NCI-H2196 (cell line): ENCODE data around the gene KRTAP5-2.
"Not testable (repeated sequence)": the region's sequence is repeated elsewhere in the genome, so short reads cannot be mapped to it uniquely, and the experiment has no call there.

Experiments
- DNase-seq: peaks from one replicate; lab custom pipeline; 2025; ENCODE audit not compliant: unreplicated experiment; lab: John Stamatoyannopoulos, UW

KRTAP5-2 gene

GRCh38 chr11:1592628-1593027 lies 5.5 kb downstream of the KRTAP5-2 start:
- no peak for DNase-seq

- no peak for DNase-seq
These were observed 8.1 kb downstream of the KRTAP5-2 start for GRCh38 chr11:1589996-1590395.

- not testable (repeated sequence) for DNase-seq
These were observed 8.7 kb downstream of the KRTAP5-2 start for GRCh38 chr11:1589191-1589963.

- no peak for DNase-seq
These were observed 11.4 kb downstream of the KRTAP5-2 start for GRCh38 chr11:1586699-1587098.

- DNase-seq: not testable (repeated sequence)
These were observed 13.3 kb downstream of the KRTAP5-2 start, which contains the start of gene KRTAP5-1 for GRCh38 chr11:1584661-1585370. Gene KRTAP5-1, minus strand, starts transcription at chr11:1585283. Its CDS starts 34 bp downstream, at chr11:1585249.

- DNase-seq: not testable (repeated sequence)
These were observed 15.2 kb downstream of the KRTAP5-2 start for GRCh38 chr11:1582909-1583308.

GRCh38 chr11:1581976-1582375 lies 16.1 kb downstream of the KRTAP5-2 start:
- no peak for DNase-seq

GRCh38 chr11:1576825-1577224 lies 21.3 kb downstream of the KRTAP5-2 start:
- no peak for DNase-seq

GRCh38 chr11:1575756-1576155 lies 22.3 kb downstream of the KRTAP5-2 start:
- not testable (repeated sequence) for DNase-seq

- no peak for DNase-seq
These were observed 23.2 kb downstream of the KRTAP5-2 start for GRCh38 chr11:1574933-1575242.

GRCh38 chr11:1574238-1574932 lies 23.7 kb downstream of the KRTAP5-2 start:
- DNase-seq: peak; percentile 72

- DNase-seq: peak; percentile 83
These were observed 24.2 kb downstream of the KRTAP5-2 start for GRCh38 chr11:1573903-1574237.

GRCh38 chr11:1573077-1573902 lies 24.8 kb downstream of the KRTAP5-2 start:
- peak; percentile 66 for DNase-seq

- peak; percentile 90 for DNase-seq
These were observed 25.7 kb downstream of the KRTAP5-2 start, which contains the start of gene DUSP8 for GRCh38 chr11:1572197-1573076. Gene DUSP8, minus strand, starts transcription at chr11:1572271. Its CDS starts 6,445 bp downstream, at chr11:1565826.

GRCh38 chr11:1571760-1572196 lies 26.3 kb downstream of the KRTAP5-2 start:
- no peak for DNase-seq

- DNase-seq: no peak
These were observed 27.0 kb downstream of the KRTAP5-2 start for GRCh38 chr11:1570896-1571759.

GRCh38 chr11:1570531-1570895 lies 27.6 kb downstream of the KRTAP5-2 start:
- no peak for DNase-seq

GRCh38 chr11:1570001-1570453 lies 28.1 kb downstream of the KRTAP5-2 start:
- no peak for DNase-seq

GRCh38 chr11:1569251-1569780 lies 28.8 kb downstream of the KRTAP5-2 start:
- DNase-seq: no peak
